Neural cell (in vitro differentiated cells): ENCODE measurements around the gene SPX. TPM values are rescaled to one million over a fixed set of nuclear protein-coding genes. Genes with fewer than 3 reads are reported as not detected.

Experiments
- H2AFZ ChIP-seq: fragments of 200-600, 300-800 bp; sonication (generic), shearing (Covaris generic); 2 replicates; pipeline ENCODE4 v1.6.0; 2014; ENCODE audit warnings: low read depth, mild to moderate bottlenecking, antibody characterized with exemption, low read length, moderate library complexity
- H3F3A ChIP-seq: fragments of 200-600 bp; shearing (Covaris generic); 2 replicates; pipeline ENCODE4 v1.6.1; 2016; ENCODE audit warnings: mild to moderate bottlenecking, moderate library complexity, mixed read lengths, antibody characterized with exemption, low read length; ENCODE audit not compliant: insufficient read depth, poor library complexity, severe bottlenecking
- H3K27ac ChIP-seq: fragments of 200-600, 300-800 bp; sonication (generic), shearing (Covaris generic); 2 replicates; pipeline ENCODE4 v1.5.1; 2014; ENCODE audit warnings: mild to moderate bottlenecking, low read length, moderate library complexity
- H3K27me3 ChIP-seq: fragments of 300-800, 200-600 bp; sonication (generic), shearing (Covaris generic); 2 replicates; pipeline ENCODE4 v1.6.0; 2014; ENCODE audit warnings: mild to moderate bottlenecking, low read depth, low read length, moderate library complexity; ENCODE audit not compliant: insufficient read depth
- H3K36me3 ChIP-seq: fragments of 300-800, 200-600 bp; sonication (generic), shearing (Covaris generic); 2 replicates; pipeline ENCODE4 v1.5.1; 2014; ENCODE audit warnings: mild to moderate bottlenecking, antibody characterized with exemption, low read length, moderate library complexity; ENCODE audit not compliant: insufficient read depth
- H3K4me2 ChIP-seq: fragments of 300-800, 200-600 bp; sonication (generic), shearing (Covaris generic); 2 replicates; pipeline ENCODE4 v1.6.0; 2014; ENCODE audit warnings: mild to moderate bottlenecking, low read length
- H3K4me3 ChIP-seq: fragments of 300-800, 200-600 bp; sonication (generic), shearing (Covaris generic); 2 replicates; pipeline ENCODE4 v1.5.1; 2014; ENCODE audit warnings: mild to moderate bottlenecking, low read length, moderate library complexity
- H3K79me2 ChIP-seq: fragments of 200-600 bp; shearing (Covaris generic); replicated peaks from 2 replicates; pipeline ENCODE4 v1.6.0; 2014; ENCODE audit warnings: mild to moderate bottlenecking, low read length, moderate library complexity; ENCODE audit not compliant: insufficient read depth
- H3K9ac ChIP-seq: fragments of 300-800, 200-600 bp; sonication (generic), shearing (Covaris generic); 2 replicates; pipeline ENCODE4 v1.6.1; 2016; ENCODE audit warnings: mild to moderate bottlenecking, low read length, mixed read lengths
- H3K9me2 ChIP-seq: fragments of 200-600 bp; shearing (Covaris generic); 2 replicates; pipeline ENCODE4 v1.6.1; 2016; ENCODE audit warnings: mild to moderate bottlenecking, low read length, mixed read lengths; ENCODE audit not compliant: insufficient read depth
- H3K9me3 ChIP-seq: fragments of 200-600, 300-800 bp; sonication (generic), shearing (Covaris generic); 2 replicates; pipeline ENCODE4 v1.6.1; 2016; ENCODE audit warnings: mild to moderate bottlenecking, mixed run types, low read length, moderate library complexity, mixed read lengths
- H4K20me1 ChIP-seq: fragments of 200-600 bp; shearing (Covaris generic); 2 replicates; pipeline ENCODE4 v1.6.1; 2016; ENCODE audit warnings: mild to moderate bottlenecking, mixed run types; ENCODE audit not compliant: insufficient read depth
- CTCF ChIP-seq: fragments of 450-650 bp; IDR thresholded peaks from 2 replicates; pipeline ENCODE4 v1.5.1; 2014; ENCODE audit warnings: antibody characterized with exemption, mild to moderate bottlenecking, moderate library complexity; ENCODE audit not compliant: poor library complexity, severe bottlenecking
- EP300 ChIP-seq: fragments of 450-650 bp; conservative IDR thresholded peaks from 2 replicates; pipeline ENCODE4 v1.6.1; 2014; ENCODE audit warnings: antibody characterized with exemption, mild to moderate bottlenecking, moderate library complexity; ENCODE audit not compliant: poor library complexity, severe bottlenecking
- EZH2 ChIP-seq: fragments of 200-600, 300-800 bp; shearing (Covaris generic), sonication (generic); IDR thresholded peaks from 2 replicates; pipeline ENCODE4 v1.6.1; 2014; ENCODE audit warnings: antibody characterized with exemption, low read length, borderline replicate concordance, mild to moderate bottlenecking; ENCODE audit not compliant: insufficient read depth, poor library complexity, severe bottlenecking
- MXI1 ChIP-seq: fragments of 450-650 bp; conservative IDR thresholded peaks from 2 replicates; pipeline ENCODE4 v1.6.1; 2014; ENCODE audit warnings: antibody characterized with exemption, mild to moderate bottlenecking; ENCODE audit not compliant: poor library complexity, severe bottlenecking
- POLR2AphosphoS5 ChIP-seq: IDR thresholded peaks from 2 replicates; pipeline ENCODE4 v1.6.1; 2012
- RAD21 ChIP-seq: fragments of 450-650 bp; conservative IDR thresholded peaks from 2 replicates; pipeline ENCODE4 v1.6.1; 2014; ENCODE audit warnings: antibody characterized with exemption, mild to moderate bottlenecking, moderate library complexity
- REST ChIP-seq: IDR thresholded peaks from 2 replicates; pipeline ENCODE4 v1.6.1; 2012; ENCODE audit warnings: borderline replicate concordance
- SMC3 ChIP-seq: fragments of 450-650 bp; conservative IDR thresholded peaks from 2 replicates; pipeline ENCODE4 v1.6.1; 2014; ENCODE audit warnings: antibody characterized with exemption, mild to moderate bottlenecking, moderate library complexity; ENCODE audit not compliant: poor library complexity
- TAF1 ChIP-seq: IDR thresholded peaks from 2 replicates; pipeline ENCODE4 v1.6.1; 2012; ENCODE audit warnings: low read depth
- polyA plus RNA-seq: library from polyadenylated mRNA; depleted of rRNA; stranded (reverse); fragments of >200 nt; gene quantifications from 2 replicates; pipeline ENCODE4 v1.2.3, GENCODE V29; 2014

The SPX gene
- polyA plus RNA-seq, 1 donor from 2014 or later, result not detected

- H3K27ac ChIP-seq, result no peak overlapping the region
- no peak overlapping the region for H3K4me3 ChIP-seq
- no peak overlapping the region for H3K4me2 ChIP-seq
- H3K79me2 ChIP-seq, result no peaks in the 10 kb centered on the region
- no peak overlapping the region for H3K9ac ChIP-seq
- H3K9me2 ChIP-seq, result no peaks in the 10 kb centered on the region
- TF ChIP-seq POLR2AphosphoS5 (no peak), MXI1 (no peak), CTCF (no peak), EP300 (no peak), EZH2 (no peak), RAD21 (no peak), TAF1 (no peak), SMC3 (no peak), REST (no peak)
- no peaks in the 10 kb centered on the region for H4K20me1 ChIP-seq
- no peaks in the 10 kb centered on the region for H3K36me3 ChIP-seq
- no peak overlapping the region for H2AFZ ChIP-seq
- H3K9me3 ChIP-seq, result no peaks in the 10 kb centered on the region
- no peaks in the 10 kb centered on the region for H3K27me3 ChIP-seq
- H3F3A ChIP-seq, result no peaks in the 10 kb centered on the region
These were observed 17.1 kb downstream of the SPX start for GRCh38 chr12:21543151-21543550.

- Histone ChIP-seq H3K9ac (no peak overlapping the region), H3F3A (no peaks in the 10 kb centered on the region), H3K9me3 (no peaks in the 10 kb centered on the region), H4K20me1 (no peaks in the 10 kb centered on the region), H3K4me3 (no peak overlapping the region), H3K79me2 (no peaks in the 10 kb centered on the region), H3K27me3 (no peaks in the 10 kb centered on the region), H3K27ac (no peak overlapping the region), H3K4me2 (no peak overlapping the region), H3K36me3 (no peaks in the 10 kb centered on the region), H3K9me2 (no peaks in the 10 kb centered on the region), H2AFZ (no peak overlapping the region)
- TF ChIP-seq REST, result no peak
- TF ChIP-seq TAF1, result no peak
- no peak for TF ChIP-seq POLR2AphosphoS5
- TF ChIP-seq EP300, result no peak
- TF ChIP-seq CTCF, result no peak
- TF ChIP-seq MXI1, result no peak
- no peak for TF ChIP-seq EZH2
- TF ChIP-seq RAD21, result no peak
- TF ChIP-seq SMC3, result no peak
These were observed 19.5 kb downstream of the SPX start for GRCh38 chr12:21545557-21545956.
